SJCRH30 (cell line): ENCODE results near the gene HID1. TPM values are rescaled to one million over a fixed set of nuclear protein-coding genes. Genes with fewer than 3 reads are reported as not detected.
"Not testable (repeated sequence)": the region's sequence is repeated elsewhere in the genome, so short reads cannot be mapped to it uniquely, and the experiment has no call there.

Source experiments
- DNase-seq, 2 experiments: peaks; one replicate each; pipeline ENCODE4 v3.0.0-alpha.2; 2015 to 2020
- H3K27ac ChIP-seq: fragments of 250-450 bp; sonication (Bioruptor Pico); 2 replicates; pipeline ENCODE4 v1.5.1; 2020; ENCODE audit warnings: mild to moderate bottlenecking, moderate library complexity
- H3K27me3 ChIP-seq: fragments of 250-450 bp; sonication (Bioruptor Pico); 2 replicates; pipeline ENCODE4 v1.5.1; 2020; ENCODE audit warnings: mild to moderate bottlenecking, moderate library complexity
- H3K36me3 ChIP-seq: fragments of 250-450 bp; sonication (Bioruptor Pico); 2 replicates; pipeline ENCODE4 v1.5.1; 2020; ENCODE audit warnings: mild to moderate bottlenecking, moderate library complexity
- H3K4me1 ChIP-seq: fragments of 250-450 bp; sonication (Bioruptor Pico); 2 replicates; pipeline ENCODE4 v1.5.1; 2020; ENCODE audit warnings: mild to moderate bottlenecking, moderate library complexity
- H3K4me3 ChIP-seq: fragments of 250-450 bp; sonication (Bioruptor Pico); 2 replicates; pipeline ENCODE4 v1.5.1; 2020; ENCODE audit warnings: mild to moderate bottlenecking, moderate library complexity
- H3K9me3 ChIP-seq: fragments of 250-450 bp; sonication (Bioruptor Pico); replicated peaks from 2 replicates; pipeline ENCODE4 v1.5.1; 2020; ENCODE audit warnings: mild to moderate bottlenecking, moderate library complexity
- total RNA-seq: library from RNA; depleted of rRNA; stranded (reverse); fragments of >200 nt; shearing (Covaris generic); gene quantifications from 2 replicates; pipeline ENCODE4 v1.2.3, GENCODE V29; 2014

The HID1 gene
- total RNA-seq, 1 experiment from 2014 or later: 1.7 TPM

DNA sequence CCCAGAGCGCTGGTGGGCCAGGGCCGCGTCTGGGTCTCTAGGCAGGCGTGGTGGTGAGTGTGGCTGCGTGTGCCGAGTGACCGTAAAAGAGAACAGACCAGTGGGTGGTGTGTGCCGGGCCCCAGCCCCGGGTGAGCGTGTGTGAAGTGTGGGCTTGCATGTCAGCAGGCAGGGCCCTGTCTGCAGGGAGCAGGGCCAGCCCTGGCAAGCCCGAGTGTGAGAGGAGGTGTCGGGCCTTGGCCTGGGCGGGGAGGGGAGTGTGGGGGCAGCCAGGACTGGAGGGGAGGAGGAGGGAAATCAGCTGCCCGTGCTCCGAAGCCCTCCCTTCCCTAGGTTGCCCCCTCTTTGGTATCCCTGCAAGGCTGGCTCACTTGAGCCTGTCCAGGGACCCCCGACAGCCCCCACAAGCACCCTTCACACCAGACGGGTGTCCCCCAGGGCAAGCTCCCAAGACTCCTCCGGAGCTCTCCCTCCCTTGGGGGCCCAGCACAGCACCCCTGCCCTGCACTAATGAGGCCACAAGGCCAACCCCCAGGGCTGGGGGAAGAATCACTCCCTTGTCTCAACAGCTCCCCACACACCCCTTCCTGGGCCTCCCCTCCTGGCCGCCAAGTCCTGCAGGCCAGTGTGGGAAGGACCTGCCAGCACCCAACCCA, 51.4 kb downstream of the HID1 start:
- Histone ChIP-seq H3K36me3 (no peaks in the 10 kb centered on the region), H3K4me1 (0 out of 2 replicates have a peak, but pooled peaks cover 2% of the 10 kb centered on the region), H3K27me3 (peaks cover 43% of the 10 kb centered on the region), H3K27ac (no peak overlapping the region), H3K9me3 (no peaks in the 10 kb centered on the region), H3K4me3 (no peak overlapping the region)
- no peak for DNase-seq

- Histone ChIP-seq H3K4me3 (no peak overlapping the region), H3K27ac (no peak overlapping the region), H3K36me3 (no peaks in the 10 kb centered on the region), H3K27me3 (peaks cover 38% of the 10 kb centered on the region), H3K4me1 (0 out of 2 replicates have a peak, but pooled peaks cover 2% of the 10 kb centered on the region), H3K9me3 (no peaks in the 10 kb centered on the region)
- peak in 1 of 2 experiments; percentile 25 for DNase-seq
Observed at GRCh38 chr17:74920642-74921025, 51.9 kb downstream of the HID1 start.

GRCh38 chr17:74920306-74920620, 52.3 kb downstream of the HID1 start:
- Histone ChIP-seq H3K4me1 (0 out of 2 replicates have a peak, but pooled peaks cover 2% of the 10 kb centered on the region), H3K27me3 (peaks cover 34% of the 10 kb centered on the region), H3K36me3 (no peaks in the 10 kb centered on the region), H3K9me3 (no peaks in the 10 kb centered on the region), H3K4me3 (no peak overlapping the region), H3K27ac (no peak overlapping the region)
- no peak for DNase-seq

DNA sequence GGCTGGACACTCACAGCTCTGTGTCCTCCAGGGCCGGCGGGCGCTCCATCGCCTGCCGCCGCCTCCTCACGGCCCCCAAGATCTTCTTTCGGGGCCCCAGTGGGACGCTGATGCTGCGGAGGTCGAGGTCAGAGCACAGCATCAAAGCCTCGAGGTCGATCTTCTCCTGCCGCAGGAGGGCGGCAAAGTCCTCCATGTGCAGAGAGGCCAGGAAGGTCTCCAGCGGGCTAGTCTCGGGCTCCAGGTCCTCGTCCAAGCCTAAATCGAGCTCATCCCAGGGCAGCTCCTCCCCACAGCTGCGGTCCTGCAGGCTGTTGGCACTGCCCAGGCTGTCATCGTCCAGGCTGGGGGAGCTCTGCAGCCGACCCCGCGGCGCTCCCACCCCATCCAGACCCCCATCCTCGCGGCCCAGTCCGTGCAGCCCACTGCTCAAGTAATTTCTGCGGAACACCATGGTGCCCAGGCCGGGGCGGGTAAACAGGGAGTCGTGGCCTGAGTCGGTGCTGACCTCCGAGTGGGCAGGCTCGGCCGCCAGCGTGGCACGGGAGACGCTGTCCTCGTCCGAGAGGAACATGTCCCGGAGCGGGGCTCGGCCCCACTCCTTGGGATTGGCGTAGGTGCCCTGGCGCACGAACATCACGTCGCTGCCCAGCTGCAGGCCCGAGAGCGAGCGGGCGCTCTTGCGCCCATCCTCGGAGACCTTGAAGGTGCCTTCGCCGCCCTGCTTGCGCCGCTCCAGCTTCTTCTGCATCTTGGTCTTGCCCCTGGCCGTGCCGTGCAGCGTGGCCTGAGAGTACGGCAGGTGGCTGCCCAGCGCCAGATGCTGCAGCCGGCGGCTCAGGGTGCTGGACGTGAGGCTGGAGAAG, 52.9 kb downstream of the HID1 start:
- Histone ChIP-seq H3K9me3 (no peaks in the 10 kb centered on the region), H3K36me3 (no peaks in the 10 kb centered on the region), H3K27me3 (peaks cover 32% of the 10 kb centered on the region), H3K27ac (no peak overlapping the region), H3K4me3 (no peak overlapping the region), H3K4me1 (0 out of 2 replicates have a peak, but pooled peaks cover 2% of the 10 kb centered on the region)
- DNase-seq: peak in 1 of 2 experiments; percentile 31

- Histone ChIP-seq H3K9me3 (no peaks in the 10 kb centered on the region), H3K36me3 (no peaks in the 10 kb centered on the region), H3K4me3 (no peak overlapping the region), H3K27ac (no peak overlapping the region), H3K27me3 (peaks cover 24% of the 10 kb centered on the region), H3K4me1 (0 out of 2 replicates have a peak, but pooled peaks cover 2% of the 10 kb centered on the region)
- DNase-seq: no peak
Observed at GRCh38 chr17:74918906-74919305, 53.7 kb downstream of the HID1 start.

- H3K4me3 ChIP-seq: no peak overlapping the region
- no peaks in the 10 kb centered on the region for H3K36me3 ChIP-seq
- H3K27ac ChIP-seq: no peak overlapping the region
- no peak for DNase-seq
- 0 out of 2 replicates have a peak, but pooled peaks cover 3% of the 10 kb centered on the region for H3K9me3 ChIP-seq
- H3K4me1 ChIP-seq: no peaks in the 10 kb centered on the region
- peaks cover 18% of the 10 kb centered on the region for H3K27me3 ChIP-seq
Observed at GRCh38 chr17:74917430-74917829, 55.1 kb downstream of the HID1 start.

DNA sequence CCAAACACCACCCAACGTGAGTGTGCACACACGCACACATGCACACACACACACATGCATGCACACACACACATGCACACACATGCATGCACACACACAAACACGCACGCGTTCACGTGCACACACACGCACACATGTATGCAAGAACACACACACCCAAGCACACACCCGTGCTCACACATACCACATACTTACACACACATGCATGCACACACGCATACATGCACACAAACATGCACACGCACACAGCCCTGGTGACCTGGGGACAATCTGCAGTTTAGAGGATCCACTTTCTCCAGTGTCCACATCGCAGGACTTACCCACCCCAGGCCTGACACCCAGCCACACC, 55.7 kb downstream of the HID1 start:
- no peak for DNase-seq
- Histone ChIP-seq H3K36me3 (no peaks in the 10 kb centered on the region), H3K27ac (no peak overlapping the region), H3K4me1 (no peaks in the 10 kb centered on the region), H3K27me3 (peaks cover 15% of the 10 kb centered on the region), H3K9me3 (0 out of 2 replicates have a peak, but pooled peaks cover 3% of the 10 kb centered on the region), H3K4me3 (no peak overlapping the region)

DNA sequence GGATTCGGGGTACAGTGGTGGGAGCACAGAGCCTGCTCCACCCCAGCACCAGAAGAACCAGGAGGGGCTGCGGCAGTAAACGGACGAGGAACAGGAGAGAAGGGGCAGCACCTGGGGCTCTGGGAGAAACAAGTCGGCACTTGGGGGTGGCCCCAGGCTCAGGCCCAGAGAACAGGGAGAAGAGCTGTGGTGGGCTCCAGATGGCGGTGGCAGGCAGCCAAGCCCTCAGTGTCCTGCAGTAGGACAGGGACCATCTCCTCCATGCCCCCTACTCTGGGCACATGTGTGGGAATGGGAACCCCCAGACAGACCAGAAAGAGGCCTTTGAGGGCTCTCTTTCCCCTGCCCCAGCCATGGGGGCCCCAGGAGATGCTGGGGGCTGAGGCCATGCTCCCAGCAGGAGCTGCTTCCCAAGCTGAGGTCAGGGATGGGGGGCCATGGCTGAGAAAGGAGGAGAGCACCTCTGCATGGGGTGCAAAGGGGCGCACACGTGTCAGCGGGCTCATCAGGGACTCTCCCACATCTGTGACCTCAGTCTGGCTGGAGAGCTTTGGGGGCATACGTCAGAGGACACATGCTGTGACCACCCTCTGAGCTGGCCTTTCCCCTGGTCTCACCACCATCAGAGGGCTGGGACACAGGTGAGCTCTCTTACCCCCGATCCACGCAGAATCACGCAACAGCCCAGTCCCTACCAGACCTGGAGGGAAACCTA, 56.3 kb downstream of the HID1 start:
- no peak for DNase-seq
- Histone ChIP-seq H3K27me3 (peaks cover 10% of the 10 kb centered on the region), H3K36me3 (no peaks in the 10 kb centered on the region), H3K27ac (no peak overlapping the region), H3K9me3 (0 out of 2 replicates have a peak, but pooled peaks cover 3% of the 10 kb centered on the region), H3K4me3 (no peak overlapping the region), H3K4me1 (no peaks in the 10 kb centered on the region)

- H3K4me1 ChIP-seq, H3K36me3 ChIP-seq, H3K9me3 ChIP-seq, H3K27ac ChIP-seq, DNase-seq, H3K4me3 ChIP-seq: not testable (repeated sequence)
- H3K27me3 ChIP-seq: peaks cover 22% of the 10 kb centered on the region
Observed at GRCh38 chr17:74911423-74911822, 61.1 kb downstream of the HID1 start.

DNA sequence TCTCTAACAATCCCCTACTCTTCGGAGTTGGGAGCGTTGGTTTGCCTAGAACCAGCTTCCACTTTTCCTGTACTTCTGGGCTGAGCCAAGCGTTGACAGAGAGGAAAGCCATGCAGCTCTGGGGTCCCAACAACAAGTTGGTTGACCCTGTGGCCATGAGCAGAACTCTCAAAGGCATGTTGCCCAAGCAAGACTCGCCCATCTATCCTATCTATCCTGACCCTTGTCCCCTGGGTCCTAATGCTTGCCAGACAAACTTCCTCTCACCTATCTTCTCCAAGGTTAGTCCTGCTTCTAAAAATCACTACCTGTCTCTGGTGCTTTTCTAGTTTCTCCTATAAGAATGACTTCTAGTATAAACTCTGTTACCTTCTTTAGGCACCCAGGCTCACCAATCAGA, 63.5 kb downstream of the HID1 start:
- peaks cover 23% of the 10 kb centered on the region for H3K27me3 ChIP-seq
- H3K4me3 ChIP-seq, H3K27ac ChIP-seq, H3K36me3 ChIP-seq, DNase-seq, H3K9me3 ChIP-seq, H3K4me1 ChIP-seq: not testable (repeated sequence)

GRCh38 chr17:74907012-74907411, 65.5 kb downstream of the HID1 start:
- H3K9me3 ChIP-seq: 0 out of 2 replicates have a peak, but pooled peaks cover 3% of the 10 kb centered on the region
- no peak for DNase-seq
- H3K4me3 ChIP-seq: no peak overlapping the region
- H3K27ac ChIP-seq: no peak overlapping the region
- no peaks in the 10 kb centered on the region for H3K4me1 ChIP-seq
- H3K36me3 ChIP-seq: no peaks in the 10 kb centered on the region
- H3K27me3 ChIP-seq: peaks cover 31% of the 10 kb centered on the region

- peak in 1 of 2 experiments; percentile 26 for DNase-seq
- not testable (repeated sequence) for H3K9me3 ChIP-seq, H3K36me3 ChIP-seq, H3K4me3 ChIP-seq, H3K4me1 ChIP-seq, H3K27ac ChIP-seq
- H3K27me3 ChIP-seq: peaks cover 38% of the 10 kb centered on the region
Observed at GRCh38 chr17:74906214-74906793, 66.3 kb downstream of the HID1 start.

DNA sequence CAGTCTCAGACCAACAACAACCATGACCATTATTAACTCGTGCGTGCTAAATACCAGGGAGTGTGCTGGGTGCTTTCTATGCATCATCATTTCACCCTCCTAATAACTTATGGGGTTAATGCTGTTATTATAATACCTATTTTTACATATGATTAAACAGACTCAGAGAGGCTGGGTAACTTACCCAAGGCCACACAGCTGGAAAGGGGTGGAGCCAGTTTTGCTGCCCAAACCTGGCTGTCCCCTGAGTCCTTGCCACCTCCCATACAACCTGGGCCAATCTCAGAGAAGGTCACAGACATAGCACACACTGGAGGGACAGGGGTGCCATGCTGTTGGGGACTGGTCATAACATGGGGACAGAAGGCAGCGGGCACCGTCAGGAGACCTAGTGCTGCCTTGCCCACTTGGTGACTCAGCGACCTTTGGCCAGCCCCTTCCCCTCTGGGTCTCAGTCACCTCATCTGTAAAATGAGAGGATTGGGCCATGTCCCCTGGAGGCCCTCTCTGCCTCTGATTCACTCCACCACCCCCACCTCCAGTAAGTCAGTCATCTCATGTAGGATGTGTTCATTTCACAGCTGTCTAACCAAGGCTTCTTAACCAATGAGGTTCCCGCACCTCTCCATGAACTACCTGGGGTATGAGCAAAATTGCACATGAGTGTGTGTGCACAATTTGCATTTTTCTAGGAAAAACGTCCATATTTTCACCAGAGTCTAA, 67.7 kb downstream of the HID1 start:
- Histone ChIP-seq H3K4me3 (no peak overlapping the region), H3K4me1 (no peaks in the 10 kb centered on the region), H3K27ac (no peak overlapping the region), H3K9me3 (0 out of 2 replicates have a peak, but pooled peaks cover 3% of the 10 kb centered on the region), H3K27me3 (peaks cover 41% of the 10 kb centered on the region), H3K36me3 (no peaks in the 10 kb centered on the region)
- DNase-seq: no peak

GRCh38 chr17:74903671-74904070, 68.9 kb downstream of the HID1 start:
- no peak for DNase-seq
- peaks cover 44% of the 10 kb centered on the region for H3K27me3 ChIP-seq

More at GRCh38 chr17:74903671-74904070, 68.9 kb downstream of the HID1 start:
- Histone ChIP-seq H3K27ac (no peak overlapping the region), H3K4me3 (no peak overlapping the region), H3K9me3 (0 out of 2 replicates have a peak, but pooled peaks cover 3% of the 10 kb centered on the region), H3K4me1 (no peaks in the 10 kb centered on the region), H3K36me3 (no peaks in the 10 kb centered on the region)
